ENCODE measurements around the gene COPZ1. TPM values are rescaled to one million over a fixed set of nuclear protein-coding genes. Genes with fewer than 3 reads are reported as not detected.
A peak's percentile ranks its signal among the peaks of the same experiment; 100 is the strongest.

The COPZ1 gene
- total RNA-seq, 8 experiments from 2014 or later = 117 to 152 (median 133) TPM

DNA sequence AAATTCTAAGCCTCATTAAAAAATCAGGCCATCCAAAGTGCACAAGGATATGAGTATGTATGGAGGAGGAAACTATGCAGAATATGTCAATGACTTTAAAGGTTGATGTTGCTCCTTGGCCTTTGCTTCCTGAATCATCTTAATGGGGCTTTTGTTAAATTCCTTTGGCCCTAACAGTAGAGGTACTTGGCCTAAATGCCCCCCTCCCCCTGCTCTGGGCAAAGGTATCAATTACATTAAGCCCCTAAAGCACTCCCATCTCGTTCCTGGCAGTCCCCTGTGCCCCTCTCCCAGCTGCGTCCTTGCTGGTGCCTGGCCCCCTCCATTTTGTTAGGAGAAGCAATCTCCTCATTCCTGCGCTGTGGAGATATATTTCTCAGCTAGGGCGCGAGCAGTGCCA is 4.8 kb downstream of the COPZ1 start:
- WGBS, 10 experiments = 24 to 80% (median 60%) methylated on average over 1 to 2 of the region's 5 CpGs; no CpG with 5 or more reads in 5 of the 10 experiments
- peaks cover 22 to 56% of the 10 kb centered on the region in 2 donors for H3K4me1 ChIP-seq (replicated peaks in 1 of 2)
- in situ Hi-C loops (cut with MboI; ENCODE audit: low pct_unique_long_range_greater_than_20kb in 2 of 9, low sequenced_read_pairs in 9 of 9, unreplicated experiment in 9 of 9) = no loop called here
- H3K27ac ChIP-seq = peak overlapping the region; percentile 35 to 48
- H3K4me3 ChIP-seq = no peak overlapping the region
- ATAC-seq (replicated peaks in 6 of 8) = peak in 4 of 8 experiments; percentile 6 to 48 (median 8)

DNA sequence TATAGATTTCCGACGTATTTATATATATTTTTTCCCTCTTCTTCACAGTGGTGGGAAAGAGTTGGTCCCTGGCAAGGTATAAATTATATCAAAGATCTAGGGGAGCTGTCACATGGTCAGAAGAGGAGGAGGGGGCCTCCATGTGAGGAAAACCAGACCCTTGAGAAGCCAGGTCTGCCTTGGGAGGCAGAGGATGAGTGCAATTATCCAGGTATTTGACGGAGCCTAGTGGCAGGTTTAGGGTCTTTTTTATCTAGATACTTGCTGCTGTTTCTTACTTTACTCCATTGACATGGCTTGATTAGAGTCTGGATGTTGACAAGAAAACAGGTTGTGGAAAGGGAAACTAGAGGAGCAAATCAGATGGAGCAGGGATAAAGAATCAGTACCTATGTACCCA is 5.5 kb downstream of the COPZ1 start:
- H3K27ac ChIP-seq = peak overlapping the region; percentile 35 to 48
- peaks cover 22 to 56% of the 10 kb centered on the region in 2 donors for H3K4me1 ChIP-seq (replicated peaks in 1 of 2)
- H3K4me3 ChIP-seq = no peak overlapping the region
- in situ Hi-C loops (cut with MboI; ENCODE audit: low pct_unique_long_range_greater_than_20kb in 2 of 9, low sequenced_read_pairs in 9 of 9, unreplicated experiment in 9 of 9) = no loop called here
- WGBS, 10 experiments = 14 to 100% (median 65%) methylated on average over 1 to 3 of the region's 3 CpGs; no CpG with 5 or more reads in 3 of the 10 experiments
- peak in 4 of 8 experiments; percentile 23 to 27 (median 25) for ATAC-seq (replicated peaks in 6 of 8)

DNA sequence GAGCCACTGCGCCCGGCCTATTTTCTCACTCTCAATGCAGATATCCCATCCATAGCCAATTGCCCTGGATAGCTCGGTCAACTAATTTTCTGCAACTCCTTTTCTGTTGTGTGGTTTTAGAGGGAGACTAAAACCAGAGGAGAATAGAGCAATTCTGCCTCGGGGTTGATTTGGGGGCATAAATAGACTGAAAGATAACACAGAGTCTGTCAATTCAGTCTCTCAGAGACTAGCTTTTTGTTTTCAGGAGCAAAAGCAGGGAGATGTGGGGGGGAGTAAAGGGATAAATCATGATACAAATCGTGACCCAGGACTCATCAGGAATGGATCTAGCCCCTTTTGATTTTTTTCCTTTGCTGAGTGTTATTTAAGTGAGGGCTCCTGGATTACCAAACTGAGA is 6.5 kb downstream of the COPZ1 start:
- Histone ChIP-seq H3K4me1 (replicated peaks in 1 of 2) (peaks cover 18 to 50% of the 10 kb centered on the region in 2 donors), H3K27ac (peak overlapping the region in 1 of 2 donors; percentile 35), H3K4me3 (no peak overlapping the region)
- in situ Hi-C loops (cut with MboI; ENCODE audit: low pct_unique_long_range_greater_than_20kb in 2 of 9, low sequenced_read_pairs in 9 of 9, unreplicated experiment in 9 of 9) = no loop called here
- no peak for ATAC-seq (replicated peaks in 6 of 8)
- WGBS, 10 experiments = 80 to 100% (median 96%) methylated on average over 1 to 4 of the region's 5 CpGs; no CpG with 5 or more reads in 2 of the 10 experiments

DNA sequence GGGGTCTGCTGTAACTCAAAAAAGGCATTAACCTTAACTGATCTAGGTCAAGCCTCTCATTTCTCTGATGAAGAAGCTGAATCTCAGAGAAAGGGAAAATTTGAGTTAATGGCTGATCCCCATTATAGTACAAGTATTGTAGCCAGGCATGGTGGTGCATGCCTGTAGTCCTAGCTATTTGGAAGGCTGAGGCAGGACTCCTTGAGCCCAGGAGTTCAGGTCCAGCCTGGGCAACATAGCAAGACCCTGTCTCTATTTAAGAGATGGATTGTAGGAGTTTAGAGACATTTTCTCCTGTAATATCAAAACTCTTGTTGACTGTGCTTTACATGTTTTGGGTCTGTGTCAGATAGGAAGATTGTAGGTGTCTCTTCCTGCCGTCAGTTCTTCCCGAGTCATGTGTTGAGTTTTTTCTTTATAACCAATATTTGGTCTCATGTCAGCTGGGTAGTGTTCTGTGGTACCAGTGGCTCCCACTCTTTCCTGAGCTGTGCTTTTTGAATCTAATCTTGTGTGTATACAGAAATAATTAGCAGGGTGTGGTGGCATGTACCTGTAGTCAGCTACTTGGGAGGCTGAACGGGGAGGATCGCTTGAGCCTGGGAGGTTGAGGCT is 8.6 kb downstream of the COPZ1 start:
- in situ Hi-C loops (cut with MboI; ENCODE audit: low pct_unique_long_range_greater_than_20kb in 2 of 9, low sequenced_read_pairs in 9 of 9, unreplicated experiment in 9 of 9) = no loop called here
- Histone ChIP-seq H3K4me1 (replicated peaks in 1 of 2) (peaks cover 31 to 67% of the 10 kb centered on the region in 2 donors), H3K4me3 (no peak overlapping the region), H3K27ac (no peak overlapping the region)
- 100% methylated on average over 1 to 2 of the region's 4 CpGs; no CpG with 5 or more reads in 4 of the 10 experiments for WGBS, 10 experiments
- ATAC-seq (replicated peaks in 6 of 8) = no peak

DNA sequence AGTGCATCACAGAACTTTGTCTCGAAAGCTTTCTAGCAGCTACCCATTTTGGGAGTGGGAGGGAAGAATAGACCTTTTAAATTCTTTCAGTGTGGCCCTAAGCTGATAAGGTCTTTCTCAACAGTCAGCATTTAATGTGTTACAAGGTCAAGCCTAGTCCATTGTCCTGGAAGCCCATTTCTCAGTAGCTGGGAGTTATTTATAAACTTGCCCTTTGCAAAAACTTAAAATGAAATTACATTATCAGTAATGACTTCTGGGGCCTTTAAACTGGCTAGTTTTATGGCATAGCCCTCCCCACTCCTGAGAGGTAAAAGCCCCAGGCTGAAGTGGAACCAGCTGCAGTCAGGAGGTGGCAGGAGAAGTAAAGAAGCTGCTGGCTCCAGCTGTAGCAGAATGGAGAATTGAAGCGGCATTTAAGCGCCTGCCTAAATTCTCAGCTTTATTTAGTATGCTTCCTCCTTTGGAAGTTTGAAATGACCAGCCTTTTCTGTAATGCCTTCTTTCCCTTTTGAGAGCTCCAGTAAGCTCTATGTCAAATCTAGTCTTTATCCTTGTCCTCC is 12.4 kb downstream of the COPZ1 start:
- Histone ChIP-seq H3K4me3 (no peak overlapping the region), H3K27ac (peak overlapping the region in 1 of 2 donors; percentile 1), H3K4me1 (replicated peaks in 1 of 2) (peaks cover 52 to 70% of the 10 kb centered on the region in 2 donors)
- in situ Hi-C loops (cut with MboI; ENCODE audit: low pct_unique_long_range_greater_than_20kb in 2 of 9, low sequenced_read_pairs in 9 of 9, unreplicated experiment in 9 of 9) = no loop called here
- ATAC-seq (replicated peaks in 6 of 8) = peak in 6 of 8 experiments; percentile 46 to 69 (median 52)
- 17 to 87% (median 44%) methylated on average over 1 to 3 of the region's 3 CpGs; no CpG with 5 or more reads in 2 of the 10 experiments for WGBS, 10 experiments

DNA sequence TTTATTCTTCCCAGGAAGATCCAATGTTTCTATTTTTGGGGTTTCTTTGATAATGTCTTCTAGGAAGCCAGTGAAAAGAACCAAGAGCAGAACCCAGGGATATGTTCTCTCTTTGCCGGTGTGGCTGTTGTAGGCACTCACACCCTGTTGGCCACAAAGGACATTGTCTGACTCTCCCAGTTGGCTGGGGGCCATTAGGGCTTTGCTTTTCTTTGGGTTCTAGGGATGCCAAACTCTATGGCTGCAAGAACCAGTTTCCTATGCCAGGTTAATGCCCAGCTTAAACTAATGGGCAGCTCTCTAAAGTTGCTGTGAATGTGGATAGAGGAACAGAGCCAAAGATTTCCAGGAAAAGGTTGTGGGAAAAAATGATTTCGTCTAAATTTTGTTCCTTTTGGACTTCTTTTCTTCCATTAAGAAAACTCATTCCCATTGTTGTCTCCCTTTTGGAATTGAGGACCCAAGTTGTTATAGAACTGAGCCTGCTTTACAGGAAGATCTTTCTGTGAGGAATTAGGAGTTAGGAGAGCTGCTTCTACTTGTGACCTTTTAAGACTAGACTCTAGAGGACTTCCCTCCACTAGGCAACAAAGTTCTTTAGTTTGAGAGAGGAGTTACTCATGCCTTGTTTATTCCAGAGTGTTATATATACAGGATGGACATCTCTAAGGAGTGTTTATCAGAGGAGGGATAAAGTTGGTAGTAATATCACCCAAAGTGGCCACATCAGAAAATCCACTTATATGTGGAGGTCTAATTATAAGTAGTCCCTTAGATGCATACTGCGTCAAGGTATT is 13.1 kb downstream of the COPZ1 start:
- in situ Hi-C loops (cut with MboI; ENCODE audit: low pct_unique_long_range_greater_than_20kb in 2 of 9, low sequenced_read_pairs in 9 of 9, unreplicated experiment in 9 of 9) = no loop called here
- Histone ChIP-seq H3K27ac (peak overlapping the region in 1 of 2 donors; percentile 1), H3K4me1 (replicated peaks in 1 of 2) (peaks cover 54 to 70% of the 10 kb centered on the region in 2 donors), H3K4me3 (no peak overlapping the region)
- peak in 2 of 8 experiments; percentile 58 to 62 for ATAC-seq (replicated peaks in 6 of 8)
- WGBS, 10 experiments = 20 to 100% (median 60%) methylated on average over 1 to 3 of the region's 3 CpGs; no CpG with 5 or more reads in 2 of the 10 experiments

DNA sequence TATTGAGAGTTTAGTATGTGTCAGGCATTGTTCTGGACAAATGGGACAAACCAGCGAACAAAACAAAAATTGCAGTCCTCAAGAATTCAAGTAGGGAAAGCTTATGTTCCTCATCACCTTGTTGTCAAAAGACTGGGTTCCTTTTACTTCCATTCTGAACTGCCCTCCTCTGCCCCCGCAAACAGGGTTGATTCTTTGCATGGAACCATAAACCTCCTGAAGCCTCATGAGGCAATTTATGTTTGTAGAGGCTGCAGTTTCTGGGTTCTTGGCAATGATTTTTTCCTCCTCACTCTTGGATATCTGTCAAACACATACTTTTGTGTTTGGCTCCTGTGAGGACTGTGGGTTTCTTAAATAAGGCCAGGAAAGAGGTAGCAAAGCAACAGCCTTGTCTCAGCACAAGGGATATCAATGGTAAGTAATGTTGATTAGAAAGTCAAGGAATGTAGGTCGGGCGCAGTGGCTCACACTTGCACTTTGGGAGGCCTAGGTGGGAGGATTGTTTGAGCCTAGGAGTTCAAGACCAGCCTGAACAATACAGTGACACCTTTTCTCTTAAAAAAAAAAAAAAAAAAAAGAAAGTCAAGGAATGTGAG is 13.9 kb downstream of the COPZ1 start:
- Histone ChIP-seq H3K4me1 (replicated peaks in 1 of 2) (peaks cover 54 to 69% of the 10 kb centered on the region in 2 donors), H3K27ac (no peak overlapping the region), H3K4me3 (no peak overlapping the region)
- ATAC-seq (replicated peaks in 6 of 8) = no peak
- WGBS, 10 experiments = 78 to 100% (median 100%) methylated on average over 1 to 4 of the region's 4 CpGs; no CpG with 5 or more reads in 1 of the 10 experiments
- in situ Hi-C loops (cut with MboI; ENCODE audit: low pct_unique_long_range_greater_than_20kb in 2 of 9, low sequenced_read_pairs in 9 of 9, unreplicated experiment in 9 of 9) = no loop called here

DNA sequence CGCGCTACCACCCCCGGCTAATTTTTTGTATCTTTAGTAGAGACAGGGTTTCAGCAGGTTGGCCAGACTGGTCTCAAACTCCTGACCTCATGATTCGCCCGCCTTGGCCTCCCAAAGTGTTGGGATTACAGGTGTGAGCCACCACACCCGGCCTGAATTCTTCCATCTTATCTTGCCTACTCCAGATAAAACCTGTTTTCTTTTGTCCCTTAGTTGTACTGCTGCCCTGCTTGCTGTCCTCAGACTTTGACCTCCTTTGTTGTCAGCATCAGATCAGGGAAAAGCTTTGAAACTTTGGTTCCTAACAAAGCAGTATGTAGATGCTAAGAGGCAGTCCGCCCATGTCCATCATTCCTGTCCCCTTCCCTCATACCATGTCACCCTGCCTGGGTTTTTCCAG is 15.9 kb downstream of the COPZ1 start:
- WGBS, 10 experiments = 80 to 100% (median 95%) methylated on average over 1 to 7 of the region's 7 CpGs; no CpG with 5 or more reads in 2 of the 10 experiments
- Histone ChIP-seq H3K4me3 (no peak overlapping the region), H3K27ac (peak overlapping the region; percentile 33 to 76), H3K4me1 (replicated peaks in 1 of 2) (peaks cover 54 to 69% of the 10 kb centered on the region in 2 donors)
- peak in 1 of 8 experiments; percentile 5 for ATAC-seq (replicated peaks in 6 of 8)
- in situ Hi-C loops (cut with MboI; ENCODE audit: low pct_unique_long_range_greater_than_20kb in 2 of 9, low sequenced_read_pairs in 9 of 9, unreplicated experiment in 9 of 9) = no loop called here

DNA sequence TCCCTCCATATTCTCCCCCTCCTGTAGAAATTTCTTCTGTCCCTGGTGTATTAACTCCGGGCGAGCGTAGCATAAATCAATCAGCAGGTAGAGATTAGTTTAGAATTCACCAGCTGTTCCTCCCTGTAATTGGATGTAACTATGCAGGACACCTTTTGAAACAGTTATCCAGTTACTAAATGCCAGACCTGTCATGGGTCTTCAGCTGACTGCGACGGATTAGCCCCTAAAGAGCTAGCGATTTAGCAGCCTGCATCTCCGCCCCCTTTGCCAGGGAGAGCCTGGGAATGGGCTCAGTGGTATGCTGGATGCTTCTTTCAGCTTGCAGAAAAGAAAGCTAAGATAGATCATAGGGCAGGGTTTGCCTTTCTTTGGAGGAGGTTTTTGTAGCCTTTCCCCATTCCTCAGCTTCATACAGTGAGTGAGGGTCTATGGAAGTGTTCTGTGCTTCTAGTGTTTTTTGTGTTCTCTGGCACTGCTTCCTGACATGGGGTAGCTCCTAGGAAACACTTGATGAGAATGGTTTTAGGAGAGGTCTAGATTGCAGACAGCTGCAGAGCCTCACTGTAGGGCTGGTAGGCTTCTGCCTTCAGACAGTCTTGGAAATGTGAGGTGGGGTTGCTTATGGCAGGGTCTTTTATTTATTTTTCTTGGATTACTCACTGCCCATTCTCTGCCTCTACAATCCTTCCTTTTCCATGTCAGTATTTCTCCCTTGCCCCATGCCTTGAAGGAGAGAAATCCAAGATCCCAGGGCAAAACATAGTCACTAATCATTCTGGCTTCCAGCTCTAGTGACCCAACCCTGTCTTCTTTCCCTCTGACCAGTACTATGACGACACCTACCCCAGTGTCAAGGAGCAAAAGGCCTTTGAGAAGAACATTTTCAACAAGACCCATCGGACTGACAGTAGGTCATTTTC is 16.7 kb downstream of the COPZ1 start:
- H3K27ac ChIP-seq = peak overlapping the region; percentile 33 to 76
- in situ Hi-C loops (cut with MboI; ENCODE audit: low pct_unique_long_range_greater_than_20kb in 2 of 9, low sequenced_read_pairs in 9 of 9, unreplicated experiment in 9 of 9) = no loop called here
- ATAC-seq (replicated peaks in 6 of 8) = peak in 5 of 8 experiments; percentile 60 to 82 (median 77)
- WGBS, 10 experiments = 9 to 94% (median 42%) methylated on average over 2 to 8 of the region's 9 CpGs
- H3K4me1 ChIP-seq (replicated peaks in 1 of 2) = peaks cover 49 to 66% of the 10 kb centered on the region in 2 donors
- no peak overlapping the region for H3K4me3 ChIP-seq

DNA sequence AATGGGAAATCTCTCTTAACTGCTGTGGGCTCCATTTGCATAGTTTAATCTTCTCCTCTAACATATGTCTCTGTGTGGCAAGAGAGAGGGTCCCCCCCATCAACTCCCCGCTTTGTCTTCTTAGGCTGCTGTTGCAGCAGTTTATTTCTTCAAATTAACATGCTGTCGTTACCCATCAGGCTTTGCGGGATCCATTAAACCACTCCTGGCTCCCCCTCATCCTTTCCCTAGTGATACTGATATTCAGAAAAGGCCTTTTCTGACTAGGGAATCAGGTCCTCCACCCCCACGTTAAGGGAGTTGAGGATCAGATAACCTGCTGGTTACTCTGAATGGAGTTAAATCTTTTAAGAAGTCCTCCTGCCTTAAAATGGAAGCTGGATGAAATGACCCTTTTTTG is 24.1 kb downstream of the COPZ1 start:
- 13 to 100% (median 67%) methylated on average over 1 to 4 of the region's 4 CpGs; no CpG with 5 or more reads in 1 of the 10 experiments for WGBS, 10 experiments
- peak in 4 of 8 experiments; percentile 6 to 50 (median 29) for ATAC-seq (replicated peaks in 6 of 8)
- peak overlapping the region; percentile 88 to 93 for H3K27ac ChIP-seq
- H3K4me1 ChIP-seq (replicated peaks in 1 of 2) = peaks cover 56 to 72% of the 10 kb centered on the region in 2 donors
- no peak overlapping the region for H3K4me3 ChIP-seq
- in situ Hi-C loops (cut with MboI; ENCODE audit: low pct_unique_long_range_greater_than_20kb in 2 of 9, low sequenced_read_pairs in 9 of 9, unreplicated experiment in 9 of 9) = no loop called here

DNA sequence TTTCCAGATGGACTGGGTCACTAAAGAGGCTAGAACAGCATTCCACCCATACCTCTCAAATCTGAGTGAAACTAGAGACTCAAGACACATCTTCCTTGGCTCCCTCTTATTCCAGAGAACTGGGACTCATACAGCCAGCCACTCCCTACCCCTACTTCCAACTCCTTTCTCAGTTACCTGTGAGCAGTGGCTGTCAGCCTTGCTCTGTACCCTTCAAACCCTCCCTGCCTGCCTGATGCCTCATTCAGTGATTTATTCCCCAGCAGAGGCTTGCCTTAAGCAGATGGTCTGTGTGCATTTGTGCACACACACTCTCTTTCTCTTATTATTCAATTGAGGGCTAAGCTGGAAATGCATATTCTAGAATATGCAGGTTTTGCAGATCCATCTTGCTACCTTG is 24.7 kb downstream of the COPZ1 start:
- ATAC-seq (replicated peaks in 6 of 8) = peak in 6 of 8 experiments; percentile 19 to 57 (median 35)
- no peak overlapping the region for H3K4me3 ChIP-seq
- H3K4me1 ChIP-seq (replicated peaks in 1 of 2) = peaks cover 61 to 78% of the 10 kb centered on the region in 2 donors

More for the DNA sequence above, 24.7 kb downstream of the COPZ1 start:
- in situ Hi-C loops (cut with MboI; ENCODE audit: low pct_unique_long_range_greater_than_20kb in 2 of 9, low sequenced_read_pairs in 9 of 9, unreplicated experiment in 9 of 9) = loop anchor here in 4 of 9 experiments (10.0 to 25.0 kb wide), 5 partner anchors 87 to 337 kb away; partner anchors contain the start of genes HOXC8 (in 2 of the 4), HOXC9 (in 2 of the 4), HOXC5 (in 1 of the 4) and HOXC6 (in 1 of the 4)
- peak overlapping the region; percentile 88 to 93 for H3K27ac ChIP-seq
